Ecto neural progenitor cell (in vitro differentiated cells): Measurements from ENCODE around the gene INPP4B.

ENCODE experiments used
- DNase-seq: peaks from one replicate; pipeline ENCODE4 v3.0.0-alpha.2; 2018; ENCODE audit warnings: low spot score

INPP4B gene

DNA sequence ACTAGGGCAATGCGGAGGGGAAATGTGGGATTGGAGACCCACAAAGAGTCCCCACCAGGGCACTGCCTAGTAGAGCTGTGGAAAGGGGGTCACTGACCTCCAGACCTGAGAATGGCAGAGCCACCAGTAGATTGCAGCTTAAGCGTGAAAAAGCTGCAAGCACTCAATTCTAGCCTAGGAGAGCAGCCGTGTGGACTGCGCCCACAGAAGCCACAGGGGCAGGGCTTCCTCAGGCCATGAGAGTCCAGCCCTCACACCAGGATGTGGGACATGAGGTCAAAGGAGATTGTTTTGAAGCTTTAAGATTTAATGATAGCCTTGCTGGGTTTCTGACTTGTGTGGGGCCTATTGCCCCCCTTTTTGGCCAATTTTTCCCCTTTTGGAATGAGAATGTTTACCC is 379.0 kb downstream of the INPP4B start:
- DNase-seq = no peak

DNA sequence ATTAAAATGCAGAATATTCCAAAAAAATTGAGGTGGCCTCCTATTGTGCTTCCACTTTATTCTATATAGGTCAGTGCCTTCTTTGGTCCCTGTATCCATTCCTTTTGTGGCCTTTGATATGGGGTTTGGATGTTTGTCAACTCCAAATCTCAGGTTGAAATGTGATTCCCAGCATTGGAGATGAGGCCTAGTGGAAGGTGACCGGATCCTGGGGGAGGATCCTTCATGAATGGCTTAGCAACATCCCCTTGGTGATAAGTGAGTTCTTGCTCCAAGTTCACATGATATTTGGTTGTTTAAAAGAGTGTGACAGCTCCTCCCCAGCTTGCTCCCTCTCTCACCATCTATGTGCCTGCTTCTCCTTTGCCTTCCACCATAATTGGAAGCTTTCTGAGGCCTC is 380.6 kb downstream of the INPP4B start:
- DNase-seq = no peak

DNA sequence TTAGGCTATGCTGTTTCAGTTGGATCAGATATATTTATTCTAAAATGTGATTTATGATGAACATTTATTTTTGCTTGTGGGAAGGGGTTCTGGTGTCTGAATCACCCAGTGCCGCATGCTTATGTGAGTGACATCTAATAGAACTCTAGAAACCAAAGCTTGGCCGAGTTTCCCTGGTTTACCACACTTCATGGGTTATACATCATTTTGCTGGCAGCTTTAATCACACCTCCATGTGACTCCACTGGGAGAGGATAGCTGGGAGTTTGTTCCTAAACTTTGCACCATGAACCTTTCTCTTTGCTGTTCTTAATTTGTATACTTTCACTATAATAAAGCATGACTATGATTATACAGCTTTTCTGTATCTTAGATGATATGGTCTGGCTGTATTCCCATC is 382.9 kb downstream of the INPP4B start:
- no peak for DNase-seq

DNA sequence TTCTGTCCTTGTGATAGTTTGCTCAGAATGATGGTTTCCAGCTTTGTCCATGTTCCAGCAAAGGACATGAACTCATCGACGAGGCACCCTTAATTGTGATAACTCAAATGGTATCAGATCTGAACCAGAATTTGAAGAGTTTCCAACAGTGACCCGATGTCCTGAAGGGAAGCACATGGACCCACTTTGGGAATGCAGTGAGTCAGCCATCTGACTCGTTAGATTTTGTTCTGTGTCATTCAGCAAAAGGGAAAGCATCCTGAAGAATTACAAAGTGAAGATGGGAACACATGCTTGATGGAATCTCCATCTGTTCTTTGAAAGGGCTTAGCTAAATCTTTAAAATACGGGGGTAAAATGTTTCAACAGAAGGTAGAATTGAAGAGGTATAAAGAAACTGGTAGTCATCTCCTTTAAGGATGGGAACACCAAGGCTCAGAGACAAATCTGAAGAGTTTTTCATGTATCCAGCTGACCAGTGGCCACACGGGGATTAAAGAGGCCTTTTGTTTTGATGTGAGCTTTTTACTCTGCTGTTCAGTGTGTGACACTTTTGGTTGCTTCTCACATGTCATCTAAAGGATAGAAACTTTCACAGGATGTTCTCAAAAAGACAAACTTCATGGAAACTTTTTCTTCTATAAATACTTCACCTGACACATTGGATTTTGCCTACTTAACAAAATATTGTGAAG is 393.8 kb downstream of the INPP4B start:
- DNase-seq = no peak

DNA sequence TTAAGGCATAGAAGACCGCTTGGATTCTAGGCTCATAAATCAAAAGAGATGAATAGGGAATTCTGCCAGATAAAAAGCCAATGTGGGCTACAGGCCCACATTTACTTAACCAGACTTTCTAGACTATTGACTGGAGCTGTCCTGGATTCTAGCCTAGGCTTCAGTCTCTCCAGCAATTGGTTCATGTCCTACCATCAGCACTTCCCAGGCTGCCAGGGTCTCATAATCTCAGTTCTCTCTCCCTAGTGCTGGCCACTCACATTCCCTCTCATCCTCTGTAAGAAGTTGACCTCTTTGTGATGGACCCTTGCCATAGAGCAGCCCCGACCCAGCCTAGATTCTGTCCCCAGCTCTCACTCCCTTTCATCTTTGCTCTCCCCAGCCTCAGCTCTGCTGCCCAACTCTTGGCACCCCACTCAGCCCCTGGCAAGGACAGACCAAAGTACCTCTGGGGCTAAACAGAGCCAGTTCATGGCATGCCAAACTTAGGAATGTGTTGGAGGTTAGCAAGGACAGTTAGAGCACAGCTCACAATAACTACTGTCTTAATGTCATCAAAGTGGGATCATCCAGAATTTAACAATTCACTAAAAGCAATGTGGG is 396.2 kb downstream of the INPP4B start:
- DNase-seq = no peak

DNA sequence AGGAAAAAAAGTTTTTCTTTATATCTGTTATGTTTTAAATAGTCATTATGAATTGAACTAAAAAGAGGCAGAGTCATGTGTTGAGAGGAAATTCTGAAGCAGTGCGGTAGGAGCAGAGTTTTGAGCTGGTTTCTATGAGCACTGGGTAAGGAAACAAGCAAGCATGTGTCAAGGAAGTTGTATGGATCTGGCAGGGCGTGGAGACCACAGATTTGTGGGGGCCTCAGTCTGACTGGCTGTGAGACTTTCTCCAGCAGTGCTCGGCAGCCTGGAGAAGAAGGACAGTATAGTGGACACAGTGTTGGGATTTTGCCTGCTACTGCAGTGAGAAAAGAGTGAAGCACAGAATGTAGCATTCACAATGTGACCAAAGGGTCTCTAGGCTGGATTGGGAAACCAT is 399.1 kb downstream of the INPP4B start:
- DNase-seq = no peak

DNA sequence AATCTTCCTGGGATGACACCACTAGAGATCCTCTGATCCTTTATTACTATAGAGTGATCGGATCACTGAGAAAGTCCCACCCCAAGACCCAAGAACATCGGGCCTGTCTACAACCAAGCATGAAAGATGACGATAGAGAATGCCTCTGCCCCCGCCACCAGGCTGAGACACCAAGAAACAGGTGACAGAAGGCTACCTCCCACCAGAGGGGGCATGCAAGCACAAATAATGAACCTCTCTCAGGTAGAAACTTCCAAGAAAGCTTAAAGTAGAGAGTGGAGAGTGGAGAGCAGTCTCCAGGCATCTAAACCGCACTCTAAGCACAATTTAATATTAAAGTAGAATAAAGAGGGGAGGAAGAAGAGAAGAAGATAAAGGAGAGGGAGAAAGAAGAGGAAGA is 402.6 kb downstream of the INPP4B start:
- no peak for DNase-seq

DNA sequence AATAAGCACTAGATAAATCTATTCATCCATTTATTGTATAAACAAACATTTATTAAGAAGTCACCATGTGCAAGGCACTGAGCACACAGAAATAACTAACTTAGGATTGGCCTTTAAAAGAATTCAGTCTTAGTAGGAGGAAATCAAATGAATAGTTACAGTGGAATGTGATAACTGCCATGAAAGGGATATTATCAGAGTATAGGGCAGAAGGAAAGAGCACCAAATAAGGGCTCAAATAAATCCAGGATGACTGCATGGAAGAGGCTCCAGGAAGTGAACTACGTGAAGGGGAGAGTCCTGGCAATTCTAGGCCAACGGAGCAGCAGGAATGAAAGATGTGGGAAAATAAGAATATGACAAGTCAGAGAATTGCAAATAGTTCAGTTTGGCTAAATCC is 406.0 kb downstream of the INPP4B start:
- DNase-seq = no peak

DNA sequence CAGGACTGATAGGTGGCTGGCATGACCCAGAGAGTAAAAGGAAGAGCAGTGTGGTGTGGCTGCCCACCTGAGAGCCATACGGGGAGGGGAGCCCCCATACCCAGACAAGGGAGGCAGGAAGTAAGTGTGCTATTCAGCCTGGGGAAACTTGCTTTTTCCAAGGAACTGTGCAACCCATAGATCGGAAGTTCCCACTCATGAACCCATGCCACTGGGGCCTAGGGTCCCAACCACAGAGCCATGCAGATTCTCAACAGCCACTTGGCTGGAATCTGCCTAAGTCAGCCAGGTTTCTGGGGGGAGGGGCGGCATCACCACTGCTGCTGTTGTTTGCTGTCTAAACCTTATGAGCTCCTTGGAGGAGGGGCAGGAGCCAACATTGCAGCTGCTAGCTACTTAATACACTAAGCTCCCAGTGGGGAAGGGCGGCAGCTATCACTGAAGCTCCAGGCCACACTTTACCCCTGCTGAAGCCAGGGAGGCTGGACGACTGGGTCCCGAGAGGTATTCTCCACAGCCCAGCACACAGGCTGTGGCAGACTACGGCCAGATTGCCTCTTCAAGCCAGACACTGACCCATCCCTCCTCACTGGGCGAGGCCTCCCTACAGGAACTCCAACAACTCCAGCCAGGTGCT is 410.4 kb downstream of the INPP4B start:
- peak; percentile 70 for DNase-seq

DNA sequence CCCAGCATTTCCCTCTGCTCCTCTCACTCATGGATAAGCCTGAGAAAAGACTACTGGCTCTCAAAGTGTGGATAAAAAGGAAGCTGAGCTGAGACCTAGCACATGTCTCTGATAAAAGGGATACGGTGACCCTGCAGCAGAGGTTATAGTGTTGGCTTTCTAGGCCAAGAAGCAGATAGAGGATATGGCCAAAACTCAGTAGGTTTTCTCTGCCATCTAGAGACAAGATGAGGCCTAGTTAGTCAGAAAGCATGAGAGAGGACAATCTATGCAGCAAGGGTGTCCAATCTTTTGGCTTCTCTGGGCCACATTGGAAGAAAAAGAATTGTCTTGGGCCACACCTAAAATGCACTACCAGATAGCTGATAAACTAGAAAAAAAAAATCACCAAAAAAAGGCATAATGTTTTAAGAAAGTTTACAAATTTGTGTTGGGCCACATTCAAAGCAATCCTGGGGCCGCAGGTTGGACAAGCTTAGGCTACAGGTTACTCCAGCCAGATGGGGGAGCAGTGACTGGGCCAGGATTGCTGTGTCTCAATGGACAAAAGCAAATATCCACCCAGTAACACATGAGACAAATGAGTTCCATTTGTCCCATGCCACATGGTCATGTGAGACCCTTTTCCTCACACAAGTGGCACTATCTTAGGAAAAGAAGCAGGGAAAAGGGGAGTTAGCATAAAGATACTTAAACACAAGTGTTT is 411.4 kb downstream of the INPP4B start:
- DNase-seq = no peak

DNA sequence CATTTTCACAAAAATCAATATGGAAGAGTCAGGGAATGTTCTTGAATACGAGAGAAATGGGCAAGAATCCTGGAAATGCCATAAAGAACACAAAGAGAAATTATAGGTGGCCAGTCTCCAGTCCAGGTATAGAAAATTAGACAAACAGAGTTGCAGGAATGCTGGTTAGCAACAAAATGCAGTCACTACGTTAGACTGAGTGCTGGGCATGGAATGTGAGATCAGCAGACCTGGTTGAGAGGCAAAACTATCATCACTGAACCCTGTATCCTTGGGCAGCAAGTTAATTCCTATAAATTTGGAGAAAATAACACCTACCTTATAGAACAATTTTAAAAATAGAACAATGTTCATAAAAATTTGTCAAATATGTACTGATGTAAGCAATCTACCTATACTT is 417.4 kb downstream of the INPP4B start:
- DNase-seq = no peak

DNA sequence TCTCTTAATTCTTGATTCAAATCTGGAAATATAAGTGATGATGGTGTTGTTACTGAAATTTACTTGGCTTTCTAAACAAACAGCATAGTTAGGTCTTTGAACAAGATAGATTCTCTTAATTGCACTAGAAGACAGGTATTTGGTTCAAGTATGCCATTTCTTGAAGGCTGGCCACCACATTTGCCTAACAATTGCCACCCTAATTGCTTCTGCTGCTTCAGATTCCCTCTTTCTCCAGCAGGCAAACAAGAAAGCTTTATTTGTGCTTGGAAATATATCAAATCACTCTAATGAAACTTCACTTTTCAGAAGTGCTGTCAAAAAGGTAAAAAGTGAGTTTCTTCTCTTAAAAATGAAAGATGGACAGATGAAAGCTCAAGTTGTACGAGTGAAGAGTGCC is 418.6 kb downstream of the INPP4B start:
- DNase-seq = no peak

DNA sequence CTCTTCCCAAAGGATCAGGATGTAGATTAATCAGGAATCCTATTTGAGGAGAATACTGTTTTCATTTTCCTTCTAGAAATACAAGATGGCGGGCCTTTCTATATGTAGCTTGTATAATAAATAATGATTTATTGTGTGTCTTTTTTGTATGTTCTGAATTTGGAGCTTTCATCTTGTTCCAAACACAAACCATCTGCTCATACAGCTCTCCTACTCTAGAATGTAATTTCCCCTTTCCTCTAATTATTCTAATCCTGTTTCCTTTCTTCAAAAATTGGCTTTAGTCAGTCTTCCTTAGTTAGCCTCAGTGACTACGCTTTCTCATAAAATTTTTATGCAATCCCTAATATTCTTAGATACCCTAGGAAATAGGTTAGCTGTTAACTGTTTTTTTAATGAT is 422.2 kb downstream of the INPP4B start:
- no peak for DNase-seq

DNA sequence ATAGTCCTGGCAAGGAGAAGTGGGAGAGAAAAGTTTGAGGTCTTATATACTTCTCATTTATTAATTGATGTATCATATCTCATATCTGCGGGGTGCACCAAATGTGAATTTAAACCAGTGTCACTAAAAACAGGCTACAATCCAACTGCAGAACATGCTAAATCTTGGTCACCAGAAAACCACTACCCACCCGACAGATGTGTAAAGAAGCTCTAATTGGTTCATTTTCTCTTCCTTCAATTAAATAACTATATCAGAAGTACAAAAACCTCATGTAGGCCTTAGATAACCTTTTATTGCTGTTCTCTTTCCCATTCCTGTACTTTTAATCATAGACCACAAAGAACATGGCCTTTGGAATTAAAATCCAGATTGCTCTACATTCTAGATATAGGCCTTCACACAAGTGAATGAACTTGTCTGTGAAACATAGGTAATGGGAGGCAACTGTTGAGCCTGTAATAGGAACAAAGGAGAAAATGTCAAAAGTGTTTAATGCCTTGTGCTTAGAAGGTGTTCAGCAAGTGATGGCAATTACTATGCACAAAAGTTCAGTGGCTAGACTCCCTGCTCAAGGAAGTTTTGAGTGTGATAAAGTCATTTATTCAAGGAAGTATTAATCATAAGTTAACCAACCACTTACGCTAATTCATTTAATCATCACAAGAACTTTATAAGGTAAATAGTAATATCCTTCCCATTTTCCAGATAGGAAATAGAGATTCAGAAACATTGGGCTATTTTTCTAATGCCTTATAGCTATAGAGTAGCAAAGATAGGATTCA is 425.6 kb downstream of the INPP4B start:
- DNase-seq = no peak

DNA sequence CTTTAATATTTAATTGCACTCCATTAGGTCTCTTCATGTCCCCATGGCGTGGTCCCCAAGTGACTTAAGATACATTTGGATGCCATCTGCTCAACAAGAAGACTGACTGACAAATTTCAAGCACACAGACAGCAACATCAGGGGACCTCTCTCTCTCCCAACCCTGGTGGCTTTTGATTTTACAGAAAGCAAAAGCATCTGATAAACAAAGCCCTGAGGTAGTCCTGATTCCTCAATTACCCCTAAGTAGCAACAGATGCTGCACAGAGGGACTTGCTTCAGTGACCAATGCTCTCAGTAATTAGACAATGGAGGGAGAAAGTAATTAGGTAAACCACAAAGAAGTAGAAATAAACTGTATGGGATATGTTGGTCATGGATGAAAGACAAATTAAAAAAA is 426.4 kb downstream of the INPP4B start:
- DNase-seq = no peak

DNA sequence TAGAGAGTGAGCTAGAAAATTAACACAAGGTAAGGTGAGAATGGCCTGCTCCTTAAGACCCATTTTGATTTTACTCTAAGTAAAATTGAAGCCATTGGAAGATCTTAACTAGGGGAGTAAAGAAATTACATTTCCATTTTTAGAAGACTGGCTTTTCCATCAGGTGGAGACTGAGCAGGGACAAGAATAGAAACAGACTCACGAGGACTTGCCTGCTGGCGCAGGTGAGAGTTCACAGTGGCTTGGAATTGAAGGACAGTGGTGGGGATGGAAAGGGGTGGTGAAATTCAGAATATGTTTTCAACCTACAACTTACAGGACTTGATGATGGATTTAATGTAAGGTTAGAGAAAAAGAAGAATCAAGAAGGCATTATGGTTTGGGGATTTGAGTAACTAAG is 427.4 kb downstream of the INPP4B start:
- DNase-seq = no peak

DNA sequence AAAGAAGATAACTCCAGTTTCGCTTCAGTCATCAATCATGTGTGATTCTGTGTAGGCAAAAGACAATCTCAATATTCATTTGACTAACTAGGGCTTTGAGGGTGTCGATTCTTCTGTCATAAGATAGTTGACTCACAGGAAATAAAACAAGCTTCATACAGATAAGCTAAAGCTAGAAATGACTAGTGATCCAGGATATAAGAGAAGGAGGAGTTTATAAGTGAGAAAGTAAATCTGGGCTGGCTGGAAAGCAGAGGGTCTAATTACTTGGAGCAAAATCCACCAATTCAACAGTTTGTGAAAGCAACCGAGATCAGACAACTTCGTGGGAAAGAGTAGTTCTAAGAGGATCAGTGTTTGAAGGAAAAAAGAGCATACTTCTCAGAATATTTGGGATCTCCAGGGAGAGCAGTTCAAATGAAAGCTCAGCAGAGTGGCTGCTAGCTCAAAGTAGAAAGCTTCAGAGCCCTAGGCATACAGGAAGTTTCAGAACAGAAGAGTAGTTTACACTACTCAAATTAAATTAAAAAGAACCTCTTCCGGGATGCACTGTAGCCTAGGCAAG is 429.3 kb downstream of the INPP4B start:
- DNase-seq = no peak

DNA sequence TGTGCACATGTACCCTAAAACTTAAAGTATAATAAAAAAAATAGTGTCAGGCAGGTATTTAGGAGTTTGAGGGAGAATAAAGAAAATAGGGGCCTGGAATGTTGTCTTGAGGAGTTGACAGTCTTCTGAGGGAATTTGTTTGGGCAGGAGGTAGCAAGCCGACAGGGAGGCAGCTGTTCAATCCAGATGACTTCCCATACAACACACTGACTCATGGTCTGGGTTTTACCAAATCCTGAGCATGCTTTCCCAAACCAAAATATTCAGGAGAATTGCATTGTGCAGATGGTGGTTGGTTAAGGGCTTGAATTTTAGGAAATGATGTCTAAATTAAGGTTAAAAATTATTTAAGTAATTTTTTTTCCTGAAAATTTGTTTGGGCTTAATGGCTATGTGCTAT is 430.0 kb downstream of the INPP4B start:
- no peak for DNase-seq

DNA sequence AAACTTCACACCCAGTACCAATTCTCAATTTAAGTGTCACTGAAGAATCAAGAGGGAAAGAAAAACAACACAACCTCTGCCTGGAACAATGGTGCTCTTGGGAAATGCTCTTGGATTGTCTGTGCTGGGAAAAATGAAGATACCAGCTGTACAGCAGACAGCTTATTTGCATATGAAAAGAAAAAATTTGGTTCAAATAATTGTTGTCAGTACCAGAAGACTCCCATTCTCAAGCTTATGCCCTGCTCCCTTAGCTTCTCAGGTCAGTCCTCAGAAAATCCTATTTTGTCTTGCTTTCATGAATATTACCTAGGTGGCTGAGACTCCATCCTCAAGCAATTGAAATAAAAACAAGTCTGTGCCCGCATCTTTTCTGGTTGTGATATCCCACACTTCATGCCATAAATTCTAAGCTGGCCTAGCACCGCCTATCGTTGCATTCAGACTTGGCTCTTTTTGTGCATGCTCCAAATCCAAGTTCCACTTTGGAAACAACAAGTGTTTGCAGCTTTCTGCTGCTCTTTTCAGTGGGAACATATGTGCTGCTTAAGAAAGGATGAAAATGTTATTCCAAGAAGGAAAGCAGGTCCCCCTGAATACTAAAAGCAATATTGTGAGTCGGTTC is 431.6 kb downstream of the INPP4B start:
- DNase-seq = no peak

DNA sequence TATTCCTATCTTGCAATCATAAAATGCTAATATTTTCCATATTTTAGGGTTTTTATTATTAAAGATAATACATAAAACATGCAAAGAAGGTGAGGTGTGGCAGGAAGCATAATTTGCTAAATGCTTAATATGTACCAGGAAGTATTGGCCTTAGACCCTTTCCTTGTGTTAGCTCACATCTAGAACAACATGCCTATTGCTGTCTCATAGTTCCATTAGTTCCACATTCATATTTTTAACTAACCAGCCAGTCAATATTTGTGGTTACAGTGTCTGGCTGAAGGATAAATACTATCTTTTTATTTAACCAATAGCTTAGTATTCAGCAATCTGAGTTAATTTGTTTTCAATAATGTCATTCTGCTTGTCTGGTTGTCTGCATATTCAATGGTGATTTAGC is 432.6 kb downstream of the INPP4B start:
- no peak for DNase-seq

DNA sequence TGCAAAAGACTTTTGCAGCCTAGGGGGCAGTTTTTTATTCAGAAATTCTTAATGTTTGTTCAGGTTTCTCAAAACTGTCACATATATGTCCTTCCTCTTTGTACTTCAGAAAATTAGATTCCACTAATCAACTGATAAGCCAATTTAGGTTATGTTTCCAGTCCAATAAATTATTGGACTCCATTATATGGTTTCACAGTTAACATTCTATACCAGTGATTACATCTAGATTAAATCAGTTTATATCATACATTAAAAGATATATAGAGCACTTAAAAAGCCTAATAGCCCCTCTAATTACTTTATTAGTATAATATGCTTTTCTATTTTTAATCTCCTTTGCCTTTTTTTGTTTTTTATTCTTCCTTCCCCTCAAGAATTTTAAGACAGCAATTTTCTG is 434.1 kb downstream of the INPP4B start:
- no peak for DNase-seq
